Measurements from ENCODE around the gene LBR. TPM values are rescaled to one million over a fixed set of nuclear protein-coding genes. Genes with fewer than 3 reads are reported as not detected.

LBR gene
- total RNA-seq, 1 experiment from 2014 or later = 86.0 TPM

DNA sequence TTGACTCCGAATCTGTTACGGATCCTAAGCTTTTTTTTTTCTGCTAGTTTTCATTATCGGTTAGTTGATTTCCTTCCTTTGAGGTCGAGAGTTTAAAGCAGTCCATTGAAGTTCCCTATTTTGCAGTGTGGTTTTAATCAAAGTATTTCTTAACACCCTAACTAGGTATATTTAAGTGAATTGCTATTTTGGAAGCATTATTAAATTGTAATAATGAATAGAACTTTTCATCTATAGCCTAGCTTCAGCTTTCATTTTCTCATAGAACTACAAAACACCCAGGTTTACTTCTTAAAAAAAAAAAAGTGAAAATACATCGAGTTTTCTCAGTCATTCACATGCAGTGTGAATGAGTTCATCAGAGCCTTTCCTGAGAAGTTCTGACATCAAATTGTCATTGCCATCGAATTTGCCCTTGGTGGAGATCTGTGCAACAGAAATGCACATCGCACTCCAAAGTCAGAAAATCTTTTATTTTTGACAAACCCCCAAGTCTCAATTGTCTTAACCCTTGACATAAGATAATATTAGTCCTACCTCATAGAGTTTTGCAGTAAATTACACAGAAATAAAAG lies 1.1 kb upstream of the LBR start:
- H3K4me1 Mint-ChIP-seq = peaks cover 44% of the 10 kb centered on the region
- no peak for TF ChIP-seq OVOL2 (CRISPR knock-in tag; IDR thresholded peaks at IDR 0.05; ENCODE audit: borderline replicate concordance)
- TF ChIP-seq, protein P1, sequence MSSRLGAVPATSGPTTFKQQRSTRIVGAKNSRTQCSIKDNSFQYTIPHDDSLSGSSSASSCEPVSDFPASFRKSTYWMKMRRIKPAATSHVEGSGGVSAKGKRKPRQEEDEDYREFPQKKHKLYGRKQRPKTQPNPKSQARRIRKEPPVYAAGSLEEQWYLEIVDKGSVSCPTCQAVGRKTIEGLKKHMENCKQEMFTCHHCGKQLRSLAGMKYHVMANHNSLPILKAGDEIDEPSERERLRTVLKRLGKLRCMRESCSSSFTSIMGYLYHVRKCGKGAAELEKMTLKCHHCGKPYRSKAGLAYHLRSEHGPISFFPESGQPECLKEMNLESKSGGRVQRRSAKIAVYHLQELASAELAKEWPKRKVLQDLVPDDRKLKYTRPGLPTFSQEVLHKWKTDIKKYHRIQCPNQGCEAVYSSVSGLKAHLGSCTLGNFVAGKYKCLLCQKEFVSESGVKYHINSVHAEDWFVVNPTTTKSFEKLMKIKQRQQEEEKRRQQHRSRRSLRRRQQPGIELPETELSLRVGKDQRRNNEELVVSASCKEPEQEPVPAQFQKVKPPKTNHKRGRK (CRISPR knock-in tag; IDR thresholded peaks at IDR 0.05; ENCODE audit: borderline replicate concordance) = no peak
- no peak for TF ChIP-seq FOXP1 (CRISPR knock-in tag; IDR thresholded peaks at IDR 0.05; ENCODE audit: borderline replicate concordance)
- TF ChIP-seq, protein P2, sequence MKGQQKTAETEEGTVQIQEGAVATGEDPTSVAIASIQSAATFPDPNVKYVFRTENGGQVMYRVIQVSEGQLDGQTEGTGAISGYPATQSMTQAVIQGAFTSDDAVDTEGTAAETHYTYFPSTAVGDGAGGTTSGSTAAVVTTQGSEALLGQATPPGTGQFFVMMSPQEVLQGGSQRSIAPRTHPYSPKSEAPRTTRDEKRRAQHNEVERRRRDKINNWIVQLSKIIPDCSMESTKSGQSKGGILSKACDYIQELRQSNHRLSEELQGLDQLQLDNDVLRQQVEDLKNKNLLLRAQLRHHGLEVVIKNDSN (CRISPR knock-in tag; IDR thresholded peaks at IDR 0.05) = no peak
- CTCF ChIA-PET = interaction anchor here (0.6 to 1.7 kb wide), 6 partner anchors 13 to 979 kb away, joined by 3 to 5 read pairs (median 4); partner anchors contain the start of gene PARP1
- H3K27me3 Mint-ChIP-seq (ENCODE audit: low read depth) = peaks cover 41% of the 10 kb centered on the region
- peaks cover 19% of the 10 kb centered on the region for H3K9me3 Mint-ChIP-seq
- H3K36me3 Mint-ChIP-seq = peaks cover 26% of the 10 kb centered on the region
- POLR2A ChIA-PET = interaction anchor here (1.0 kb wide), 1 partner anchor 19 kb away, joined by 3 read pairs; no protein-coding TSS in a partner anchor
- no peak for DNase-seq (ENCODE audit: low spot score)
- H3K4me3 Mint-ChIP-seq = peak overlapping the region; percentile 79
- H3K27ac Mint-ChIP-seq = peak overlapping the region; percentile 80
- ATAC-seq = no peak

DNA sequence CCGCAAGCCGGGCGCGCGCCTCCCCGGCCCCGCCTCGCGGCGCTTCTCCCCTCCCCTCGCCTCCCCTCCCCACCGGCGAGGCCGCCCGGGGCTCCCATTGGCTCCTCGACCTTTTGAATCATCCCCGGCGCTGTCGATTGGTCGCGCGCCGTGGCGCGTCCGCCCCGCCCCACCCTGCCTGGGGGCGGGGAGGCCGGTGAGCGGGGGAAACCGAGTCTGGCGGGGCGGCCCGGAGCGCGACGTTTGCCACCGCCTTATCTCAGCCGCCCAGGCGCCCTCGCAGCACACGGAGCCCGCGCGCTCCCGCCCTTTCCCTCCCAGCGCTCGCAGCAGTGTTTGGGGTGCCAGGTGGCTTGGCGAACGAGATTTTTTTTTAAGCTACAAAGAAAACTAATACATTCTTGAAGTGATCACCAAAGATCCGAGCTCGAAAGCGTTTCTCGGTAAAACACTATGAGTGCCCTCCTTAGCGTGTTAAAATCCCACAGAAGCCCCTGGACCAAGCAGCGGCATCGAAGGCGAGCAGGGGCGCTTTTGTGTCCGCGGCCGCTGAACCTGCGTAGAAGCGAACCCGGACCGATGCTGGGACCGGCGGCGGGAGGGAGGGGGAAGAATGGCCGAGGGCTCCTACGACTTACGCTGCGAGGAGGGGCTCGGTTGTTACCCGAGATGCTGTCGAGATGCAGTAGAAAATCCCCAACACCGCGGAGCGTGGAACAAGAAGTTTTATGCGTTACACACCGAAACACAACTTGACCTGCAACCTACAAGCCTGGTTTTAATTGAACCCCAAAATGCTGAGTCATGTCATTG lies 436 bp upstream of the LBR start:
- H3K9me3 Mint-ChIP-seq = peaks cover 19% of the 10 kb centered on the region
- ChIA-PET POLR2A (interaction anchor here (0.6 to 1.0 kb wide), 2 partner anchors 18 to 531 kb away, joined by 3 to 5 read pairs; no protein-coding TSS in a partner anchor), CTCF (interaction anchor here (0.6 to 1.7 kb wide), 6 partner anchors 13 to 980 kb away, joined by 3 to 5 read pairs (median 4); partner anchors contain the start of gene PARP1)
- DNase-seq (ENCODE audit: low spot score) (peak; percentile 88), ATAC-seq (peak; percentile 91)
- H3K4me1 Mint-ChIP-seq = peaks cover 51% of the 10 kb centered on the region
- H3K27ac Mint-ChIP-seq = peak overlapping the region; percentile 80
- peaks cover 41% of the 10 kb centered on the region for H3K27me3 Mint-ChIP-seq (ENCODE audit: low read depth)
- H3K36me3 Mint-ChIP-seq = peaks cover 26% of the 10 kb centered on the region
- H3K4me3 Mint-ChIP-seq = peak overlapping the region; percentile 79
- TF ChIP-seq, protein P3, sequence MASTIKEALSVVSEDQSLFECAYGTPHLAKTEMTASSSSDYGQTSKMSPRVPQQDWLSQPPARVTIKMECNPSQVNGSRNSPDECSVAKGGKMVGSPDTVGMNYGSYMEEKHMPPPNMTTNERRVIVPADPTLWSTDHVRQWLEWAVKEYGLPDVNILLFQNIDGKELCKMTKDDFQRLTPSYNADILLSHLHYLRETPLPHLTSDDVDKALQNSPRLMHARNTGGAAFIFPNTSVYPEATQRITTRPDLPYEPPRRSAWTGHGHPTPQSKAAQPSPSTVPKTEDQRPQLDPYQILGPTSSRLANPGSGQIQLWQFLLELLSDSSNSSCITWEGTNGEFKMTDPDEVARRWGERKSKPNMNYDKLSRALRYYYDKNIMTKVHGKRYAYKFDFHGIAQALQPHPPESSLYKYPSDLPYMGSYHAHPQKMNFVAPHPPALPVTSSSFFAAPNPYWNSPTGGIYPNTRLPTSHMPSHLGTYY (CRISPR knock-in tag; IDR thresholded peaks at IDR 0.05) = no peak
- TF ChIP-seq KAT7 (CRISPR knock-in tag; IDR thresholded peaks at IDR 0.05; ENCODE audit: borderline replicate concordance) (peak; percentile 44; the same call in 1 of the 2 replicates), ZNF396 (CRISPR knock-in tag; IDR thresholded peaks at IDR 0.05; ENCODE audit: borderline replicate concordance) (no peak), NFYB (CRISPR knock-in tag; conservative IDR thresholded peaks at IDR 0.05; ENCODE audit: low read depth) (peak; percentile 90), GABPB1 (CRISPR knock-in tag; IDR thresholded peaks at IDR 0.05) (0 out of 2 replicates have a peak, but pooled peaks have one; percentile 22), CBFB (CRISPR knock-in tag; IDR thresholded peaks at IDR 0.05; ENCODE audit: low read depth) (no peak), SP1 (CRISPR knock-in tag; conservative IDR thresholded peaks at IDR 0.05) (peak; percentile 91), MYBL2 (CRISPR knock-in tag; IDR thresholded peaks at IDR 0.05) (peak; percentile 98), NFE2L1 (CRISPR knock-in tag; IDR thresholded peaks at IDR 0.05) (peak; percentile 91), GRHL2 (CRISPR knock-in tag; IDR thresholded peaks at IDR 0.05; ENCODE audit: insufficient replicate concordance, severe bottlenecking) (no peak), FOXP1 (CRISPR knock-in tag; IDR thresholded peaks at IDR 0.05; ENCODE audit: borderline replicate concordance) (peak; percentile 86), ETV6 (CRISPR knock-in tag; IDR thresholded peaks at IDR 0.05) (no peak)
- TF ChIP-seq, protein P4, sequence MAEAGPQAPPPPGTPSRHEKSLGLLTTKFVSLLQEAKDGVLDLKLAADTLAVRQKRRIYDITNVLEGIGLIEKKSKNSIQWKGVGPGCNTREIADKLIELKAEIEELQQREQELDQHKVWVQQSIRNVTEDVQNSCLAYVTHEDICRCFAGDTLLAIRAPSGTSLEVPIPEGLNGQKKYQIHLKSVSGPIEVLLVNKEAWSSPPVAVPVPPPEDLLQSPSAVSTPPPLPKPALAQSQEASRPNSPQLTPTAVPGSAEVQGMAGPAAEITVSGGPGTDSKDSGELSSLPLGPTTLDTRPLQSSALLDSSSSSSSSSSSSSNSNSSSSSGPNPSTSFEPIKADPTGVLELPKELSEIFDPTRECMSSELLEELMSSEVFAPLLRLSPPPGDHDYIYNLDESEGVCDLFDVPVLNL (CRISPR knock-in tag; IDR thresholded peaks at IDR 0.05; ENCODE audit: borderline replicate concordance, low read depth) = peak; percentile 31; the same call in 1 of the 2 replicates
- TF ChIP-seq, protein P5, sequence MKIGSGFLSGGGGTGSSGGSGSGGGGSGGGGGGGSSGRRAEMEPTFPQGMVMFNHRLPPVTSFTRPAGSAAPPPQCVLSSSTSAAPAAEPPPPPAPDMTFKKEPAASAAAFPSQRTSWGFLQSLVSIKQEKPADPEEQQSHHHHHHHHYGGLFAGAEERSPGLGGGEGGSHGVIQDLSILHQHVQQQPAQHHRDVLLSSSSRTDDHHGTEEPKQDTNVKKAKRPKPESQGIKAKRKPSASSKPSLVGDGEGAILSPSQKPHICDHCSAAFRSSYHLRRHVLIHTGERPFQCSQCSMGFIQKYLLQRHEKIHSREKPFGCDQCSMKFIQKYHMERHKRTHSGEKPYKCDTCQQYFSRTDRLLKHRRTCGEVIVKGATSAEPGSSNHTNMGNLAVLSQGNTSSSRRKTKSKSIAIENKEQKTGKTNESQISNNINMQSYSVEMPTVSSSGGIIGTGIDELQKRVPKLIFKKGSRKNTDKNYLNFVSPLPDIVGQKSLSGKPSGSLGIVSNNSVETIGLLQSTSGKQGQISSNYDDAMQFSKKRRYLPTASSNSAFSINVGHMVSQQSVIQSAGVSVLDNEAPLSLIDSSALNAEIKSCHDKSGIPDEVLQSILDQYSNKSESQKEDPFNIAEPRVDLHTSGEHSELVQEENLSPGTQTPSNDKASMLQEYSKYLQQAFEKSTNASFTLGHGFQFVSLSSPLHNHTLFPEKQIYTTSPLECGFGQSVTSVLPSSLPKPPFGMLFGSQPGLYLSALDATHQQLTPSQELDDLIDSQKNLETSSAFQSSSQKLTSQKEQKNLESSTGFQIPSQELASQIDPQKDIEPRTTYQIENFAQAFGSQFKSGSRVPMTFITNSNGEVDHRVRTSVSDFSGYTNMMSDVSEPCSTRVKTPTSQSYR (CRISPR knock-in tag; IDR thresholded peaks at IDR 0.05) = no peak
- TF ChIP-seq, protein P6, sequence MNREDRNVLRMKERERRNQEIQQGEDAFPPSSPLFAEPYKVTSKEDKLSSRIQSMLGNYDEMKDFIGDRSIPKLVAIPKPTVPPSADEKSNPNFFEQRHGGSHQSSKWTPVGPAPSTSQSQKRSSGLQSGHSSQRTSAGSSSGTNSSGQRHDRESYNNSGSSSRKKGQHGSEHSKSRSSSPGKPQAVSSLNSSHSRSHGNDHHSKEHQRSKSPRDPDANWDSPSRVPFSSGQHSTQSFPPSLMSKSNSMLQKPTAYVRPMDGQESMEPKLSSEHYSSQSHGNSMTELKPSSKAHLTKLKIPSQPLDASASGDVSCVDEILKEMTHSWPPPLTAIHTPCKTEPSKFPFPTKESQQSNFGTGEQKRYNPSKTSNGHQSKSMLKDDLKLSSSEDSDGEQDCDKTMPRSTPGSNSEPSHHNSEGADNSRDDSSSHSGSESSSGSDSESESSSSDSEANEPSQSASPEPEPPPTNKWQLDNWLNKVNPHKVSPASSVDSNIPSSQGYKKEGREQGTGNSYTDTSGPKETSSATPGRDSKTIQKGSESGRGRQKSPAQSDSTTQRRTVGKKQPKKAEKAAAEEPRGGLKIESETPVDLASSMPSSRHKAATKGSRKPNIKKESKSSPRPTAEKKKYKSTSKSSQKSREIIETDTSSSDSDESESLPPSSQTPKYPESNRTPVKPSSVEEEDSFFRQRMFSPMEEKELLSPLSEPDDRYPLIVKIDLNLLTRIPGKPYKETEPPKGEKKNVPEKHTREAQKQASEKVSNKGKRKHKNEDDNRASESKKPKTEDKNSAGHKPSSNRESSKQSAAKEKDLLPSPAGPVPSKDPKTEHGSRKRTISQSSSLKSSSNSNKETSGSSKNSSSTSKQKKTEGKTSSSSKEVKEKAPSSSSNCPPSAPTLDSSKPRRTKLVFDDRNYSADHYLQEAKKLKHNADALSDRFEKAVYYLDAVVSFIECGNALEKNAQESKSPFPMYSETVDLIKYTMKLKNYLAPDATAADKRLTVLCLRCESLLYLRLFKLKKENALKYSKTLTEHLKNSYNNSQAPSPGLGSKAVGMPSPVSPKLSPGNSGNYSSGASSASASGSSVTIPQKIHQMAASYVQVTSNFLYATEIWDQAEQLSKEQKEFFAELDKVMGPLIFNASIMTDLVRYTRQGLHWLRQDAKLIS (CRISPR knock-in tag; IDR thresholded peaks at IDR 0.05; ENCODE audit: borderline replicate concordance) = 0 out of 2 replicates have a peak, but pooled peaks have one; percentile 21
- TF ChIP-seq, protein P7, sequence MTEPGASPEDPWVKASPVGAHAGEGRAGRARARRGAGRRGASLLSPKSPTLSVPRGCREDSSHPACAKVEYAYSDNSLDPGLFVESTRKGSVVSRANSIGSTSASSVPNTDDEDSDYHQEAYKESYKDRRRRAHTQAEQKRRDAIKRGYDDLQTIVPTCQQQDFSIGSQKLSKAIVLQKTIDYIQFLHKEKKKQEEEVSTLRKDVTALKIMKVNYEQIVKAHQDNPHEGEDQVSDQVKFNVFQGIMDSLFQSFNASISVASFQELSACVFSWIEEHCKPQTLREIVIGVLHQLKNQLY (CRISPR knock-in tag; IDR thresholded peaks at IDR 0.05) = no peak

Data from WTC11 (cell line).